Spleen (tissue), 11 donors: Measurements from ENCODE around the gene MAP3K10. TPM values are rescaled to one million over a fixed set of nuclear protein-coding genes. Genes with fewer than 3 reads are reported as not detected.
A peak's percentile ranks its signal among the peaks of the same experiment; 100 is the strongest.
"Not testable (repeated sequence)": the region's sequence is repeated elsewhere in the genome, so short reads cannot be mapped to it uniquely, and the experiment has no call there.

Experiments
- DNase-seq: peaks from one replicate; pipeline ENCODE4 v3.0.0-alpha.2; 2020
- H3K27ac ChIP-seq, 8 donors: fragments of 200-600 bp; sonication (generic) in 7 of 8; 1 replicate in 4 of 8; 2 replicates in 4 of 8; pipeline versions ENCODE4 v1.5.0 to v1.8.0; 2016 to 2021; ENCODE audit warnings: inconsistent platforms in 4 of 8, mild to moderate bottlenecking in 4 of 8, moderate library complexity in 1 of 8
- H3K27me3 ChIP-seq, 7 donors: fragments of 200-600 bp; sonication (generic) in 6 of 7; replicated peaks in 1 of 7; 1 replicate in 4 of 7; 2 replicates in 3 of 7; pipeline versions ENCODE4 v1.5.0 to v1.8.0; 2016 to 2021; ENCODE audit warnings: inconsistent platforms in 3 of 7, mild to moderate bottlenecking in 1 of 7
- H3K36me3 ChIP-seq, 6 donors: fragments of 200-600 bp; sonication (generic) in 5 of 6; 1 replicate in 4 of 6; 2 replicates in 2 of 6; pipeline versions ENCODE4 v1.5.0 to v1.8.0; 2016 to 2021; ENCODE audit warnings: inconsistent platforms in 2 of 6
- H3K4me1 ChIP-seq, 6 donors: fragments of 200-600 bp; sonication (generic) in 5 of 6; 1 replicate in 3 of 6; 2 replicates in 3 of 6; pipeline versions ENCODE4 v1.5.0 to v1.8.0; 2016 to 2021; ENCODE audit warnings: inconsistent platforms in 3 of 6
- H3K4me3 ChIP-seq, 8 donors: fragments of 200-600 bp; sonication (generic) in 7 of 8; 1 replicate in 4 of 8; 2 replicates in 4 of 8; pipeline versions ENCODE4 v1.5.0 to v1.8.0; 2016 to 2021; ENCODE audit warnings: inconsistent platforms in 4 of 8, mild to moderate bottlenecking in 4 of 8, moderate library complexity in 2 of 8
- H3K9me3 ChIP-seq, 8 donors: fragments of 200-600 bp; sonication (generic) in 7 of 8; 1 replicate in 4 of 8; 2 replicates in 4 of 8; pipeline versions ENCODE4 v1.5.0 to v1.8.0; 2016 to 2021; ENCODE audit warnings: inconsistent platforms in 4 of 8
- CTCF ChIP-seq, 11 experiments: fragments of 200-600 bp in 7 of 11; fragments of 450-650 bp in 4 of 11; sonication (generic) in 4 of 11; IDR thresholded peaks in 8 of 11; conservative IDR thresholded peaks in 3 of 11; 1 replicate in 7 of 11; 2 replicates in 4 of 11; pipeline versions ENCODE4 v1.4.0 to v1.8.0; 2016 to 2021; ENCODE audit warnings: antibody characterized with exemption in 11 of 11, inconsistent platforms in 4 of 11, mild to moderate bottlenecking in 1 of 11
- POLR2A ChIP-seq, 3 donors: fragments of 450-650 bp; IDR thresholded peaks; one replicate each; pipeline ENCODE4 v1.5.1; 2017; ENCODE audit warnings: antibody characterized with exemption in 3 of 3, mild to moderate bottlenecking in 1 of 3
- POLR2AphosphoS5 ChIP-seq, 3 donors: sonication (generic); formaldehyde crosslinking; IDR thresholded peaks; one replicate each; pipeline ENCODE4 v1.5.1; 2017; ENCODE audit warnings: antibody characterized with exemption in 3 of 3
- WGBS, 5 donors: extraction: QIAGEN DNeasy Blood & Tissue Kit in 3 of 5; methylation state at CpG; one replicate each; pipeline versions ENCODE4 v1.1.5 to v1.1.7; 2013 to 2018; 5-methylcytosine and 5-hydroxymethylcytosine counted together
- intact Hi-C: fragments of 100-400 bp; cut with DNase I; formaldehyde crosslinking; loops from one replicate; pipeline ENCODE4 v1.15.0; 2023; ENCODE audit warnings: low total_unique reads
- polyA plus RNA-seq, 3 donors: library from polyadenylated mRNA; stranded (reverse); fragments of 200-250 nt; gene quantifications; one replicate each; pipeline ENCODE4 v1.2.1, GENCODE V29; 2013
- total RNA-seq, 7 donors: library from RNA; depleted of rRNA in 3 of 7; stranded (reverse); fragments of >200 nt in 3 of 7; fragmentation: NEBNext Ultra II Directional in 4 of 7; extraction: Animal tissue kit (Norgen Biotek cat#: 25700) in 4 of 7; gene quantifications; one replicate each; pipeline versions ENCODE4 v1.1.0 to v1.2.1, GENCODE V29; 2016 to 2021
- donor health status: healthy with polysubstance abuse.
- donor health status: DM: no; HTN: no; CAD: no; lungs with moderate emphysema.
- donor health status: DM: no; HTN: no; CAD: no.
- donor health status: Bipolar disorder and iron deficiency.
- donor health status: healthy.
- donor health status: DM: no; HTN: no; CAD: no.
- donor health status: DM: yes; HTN: yes; CAD: no.

MAP3K10 gene
- total and polyA plus RNA-seq, 10 donors, result 4.3 to 25.6 (median 17.4) TPM

- intact Hi-C loops, result no loop called here
- H3K4me3 ChIP-seq, result no peak overlapping the region
- no peaks in the 10 kb centered on the region for H3K36me3 ChIP-seq
- H3K27me3 ChIP-seq, result no peaks in the 10 kb centered on the region
- no peaks in the 10 kb centered on the region for H3K9me3 ChIP-seq
- no peak for DNase-seq
- H3K4me1 ChIP-seq, result peaks cover 19 to 70% (median 51%) of the 10 kb centered on the region in 6 donors
- H3K27ac ChIP-seq, result peak overlapping the region in 6 of 8 donors; percentile 51 to 75 (median 68)
- WGBS, 5 donors, result 65 to 71% (median 69%) methylated on average over 5 of the region's 5 CpGs
- TF ChIP-seq POLR2AphosphoS5 (IDR thresholded peaks at IDR 0.05) (no peak), POLR2A (IDR thresholded peaks at IDR 0.05) (no peak), CTCF (IDR thresholded peaks at IDR 0.05 in 8 of 11, conservative IDR thresholded peaks at IDR 0.05 in 3 of 11) (no peak)
Measured at GRCh38 chr19:40144947-40145748, 46.1 kb upstream of the MAP3K10 start.

GRCh38 chr19:40145749-40146029 is 45.5 kb upstream of the MAP3K10 start:
- DNase-seq, H3K9me3 ChIP-seq, intact Hi-C loops, H3K27me3 ChIP-seq, H3K36me3 ChIP-seq, H3K4me3 ChIP-seq: not testable (repeated sequence)
- WGBS, 5 donors, result 78 to 86% (median 83%) methylated on average over 6 of the region's 6 CpGs
- peak overlapping the region in 3 of 8 donors; percentile 66 to 75 (median 66) for H3K27ac ChIP-seq
- H3K4me1 ChIP-seq, result peaks cover 19 to 67% (median 51%) of the 10 kb centered on the region in 6 donors

GRCh38 chr19:40147338-40147692 is 43.9 kb upstream of the MAP3K10 start:
- Histone ChIP-seq H3K4me3 (no peak overlapping the region), H3K4me1 (peaks cover 19 to 59% (median 49%) of the 10 kb centered on the region in 6 donors), H3K36me3 (no peaks in the 10 kb centered on the region), H3K27me3 (no peaks in the 10 kb centered on the region), H3K9me3 (no peaks in the 10 kb centered on the region), H3K27ac (peak overlapping the region in 1 of 8 donors; percentile 25)
- DNase-seq, result no peak
- TF ChIP-seq POLR2A (IDR thresholded peaks at IDR 0.05) (no peak), POLR2AphosphoS5 (IDR thresholded peaks at IDR 0.05) (no peak), CTCF (IDR thresholded peaks at IDR 0.05 in 8 of 11, conservative IDR thresholded peaks at IDR 0.05 in 3 of 11) (no peak)
- 65 to 80% (median 76%) methylated on average over 2 of the region's 2 CpGs for WGBS, 5 donors
- intact Hi-C loops, result no loop called here

- Histone ChIP-seq H3K27ac (peak overlapping the region in 1 of 8 donors; percentile 25), H3K4me3 (no peak overlapping the region), H3K36me3 (no peaks in the 10 kb centered on the region), H3K27me3 (no peaks in the 10 kb centered on the region), H3K4me1 (peaks cover 19 to 54% (median 44%) of the 10 kb centered on the region in 6 donors), H3K9me3 (no peaks in the 10 kb centered on the region)
- intact Hi-C loops, result no loop called here
- WGBS, 5 donors, result 63 to 72% (median 66%) methylated on average over 17 to 21 of the region's 21 CpGs
- no peak for TF ChIP-seq POLR2A (IDR thresholded peaks at IDR 0.05)
- no peak for TF ChIP-seq CTCF (IDR thresholded peaks at IDR 0.05 in 8 of 11, conservative IDR thresholded peaks at IDR 0.05 in 3 of 11)
- no peak for TF ChIP-seq POLR2AphosphoS5 (IDR thresholded peaks at IDR 0.05)
- DNase-seq, result no peak
Measured at GRCh38 chr19:40147693-40148347, 43.4 kb upstream of the MAP3K10 start.
